Spleen (tissue), 7 donors: Measurements from ENCODE around the gene STX18.

ENCODE experiments used
- POLR2A ChIP-seq, 3 donors: fragments of 450-650 bp; IDR thresholded peaks; one replicate each; pipeline ENCODE4 v1.5.1; 2017; ENCODE audit warnings: antibody characterized with exemption in 3 of 3, mild to moderate bottlenecking in 1 of 3
- POLR2AphosphoS5 ChIP-seq, 3 donors: sonication (generic); formaldehyde crosslinking; IDR thresholded peaks; one replicate each; pipeline ENCODE4 v1.5.1; 2017; ENCODE audit warnings: antibody characterized with exemption in 3 of 3
- TF ChIP-seq, protein P1 (sequence below), 11 experiments: fragments of 200-600 bp in 7 of 11; fragments of 450-650 bp in 4 of 11; sonication (generic) in 4 of 11; IDR thresholded peaks in 8 of 11; conservative IDR thresholded peaks in 3 of 11; 1 replicate in 7 of 11; 2 replicates in 4 of 11; pipeline versions ENCODE4 v1.4.0 to v1.8.0; 2016 to 2021; ENCODE audit warnings: antibody characterized with exemption in 11 of 11, inconsistent platforms in 4 of 11, mild to moderate bottlenecking in 1 of 11
- donor health status: DM: no; HTN: no; CAD: no; lungs with moderate emphysema.
- donor health status: DM: no; HTN: no; CAD: no.
- donor health status: DM: no; HTN: no; CAD: no.

GRCh38 chr4:4583606-4584005 lies 41.8 kb upstream of the STX18 start:
- TF ChIP-seq POLR2AphosphoS5 (IDR thresholded peaks at IDR 0.05) (no peak), POLR2A (IDR thresholded peaks at IDR 0.05) (no peak)
- TF ChIP-seq, protein P1, sequence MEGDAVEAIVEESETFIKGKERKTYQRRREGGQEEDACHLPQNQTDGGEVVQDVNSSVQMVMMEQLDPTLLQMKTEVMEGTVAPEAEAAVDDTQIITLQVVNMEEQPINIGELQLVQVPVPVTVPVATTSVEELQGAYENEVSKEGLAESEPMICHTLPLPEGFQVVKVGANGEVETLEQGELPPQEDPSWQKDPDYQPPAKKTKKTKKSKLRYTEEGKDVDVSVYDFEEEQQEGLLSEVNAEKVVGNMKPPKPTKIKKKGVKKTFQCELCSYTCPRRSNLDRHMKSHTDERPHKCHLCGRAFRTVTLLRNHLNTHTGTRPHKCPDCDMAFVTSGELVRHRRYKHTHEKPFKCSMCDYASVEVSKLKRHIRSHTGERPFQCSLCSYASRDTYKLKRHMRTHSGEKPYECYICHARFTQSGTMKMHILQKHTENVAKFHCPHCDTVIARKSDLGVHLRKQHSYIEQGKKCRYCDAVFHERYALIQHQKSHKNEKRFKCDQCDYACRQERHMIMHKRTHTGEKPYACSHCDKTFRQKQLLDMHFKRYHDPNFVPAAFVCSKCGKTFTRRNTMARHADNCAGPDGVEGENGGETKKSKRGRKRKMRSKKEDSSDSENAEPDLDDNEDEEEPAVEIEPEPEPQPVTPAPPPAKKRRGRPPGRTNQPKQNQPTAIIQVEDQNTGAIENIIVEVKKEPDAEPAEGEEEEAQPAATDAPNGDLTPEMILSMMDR (IDR thresholded peaks at IDR 0.05 in 8 of 11, conservative IDR thresholded peaks at IDR 0.05 in 3 of 11): no peak
